MM.1S (cell line): ENCODE results near the gene VAC14.

Source experiments
- DNase-seq: peaks from one replicate; pipeline ENCODE4 v3.0.0-alpha.2; 2015
- H2AFZ ChIP-seq: fragments of 300-600 bp; sonication (generic); 2 replicates; pipeline ENCODE4 v1.6.0; 2016; ENCODE audit warnings: antibody characterized with exemption, low read length
- H3F3A ChIP-seq: fragments of 300-600 bp; sonication (generic); 2 replicates; pipeline ENCODE4 v1.6.1; 2016; ENCODE audit warnings: mild to moderate bottlenecking, antibody characterized with exemption, low read length, moderate library complexity, mixed read lengths; ENCODE audit not compliant: insufficient read depth
- H3K27ac ChIP-seq: fragments of 300-600 bp; sonication (generic); 2 replicates; pipeline ENCODE4 v1.5.1; 2016; ENCODE audit warnings: mild to moderate bottlenecking, low read length
- H3K27me3 ChIP-seq: fragments of 300-600 bp; sonication (generic); replicated peaks from 2 replicates; pipeline ENCODE4 v1.6.0; 2016; ENCODE audit warnings: low read length; ENCODE audit not compliant: insufficient read depth
- H3K36me3 ChIP-seq: fragments of 300-600 bp; sonication (generic); replicated peaks from 2 replicates; pipeline ENCODE4 v1.6.1; 2016; ENCODE audit warnings: mild to moderate bottlenecking, low read length, mixed read lengths; ENCODE audit not compliant: insufficient read depth
- H3K4me1 ChIP-seq: fragments of 300-600 bp; sonication (generic); 2 replicates; pipeline ENCODE4 v1.6.1; 2016; ENCODE audit warnings: low read length, mixed read lengths
- H3K4me2 ChIP-seq: fragments of 300-600 bp; sonication (generic); 2 replicates; pipeline ENCODE4 v1.6.0; 2016; ENCODE audit warnings: low read depth, low read length
- H3K4me3 ChIP-seq: fragments of 300-600 bp; sonication (generic); 2 replicates; pipeline ENCODE4 v1.5.1; 2016; ENCODE audit warnings: low read length, mixed read lengths
- H3K79me2 ChIP-seq: fragments of 300-600 bp; sonication (generic); 2 replicates; pipeline ENCODE4 v1.6.1; 2016; ENCODE audit warnings: mixed run types, low read length, mixed read lengths
- H3K9ac ChIP-seq: fragments of 300-600 bp; sonication (generic); 2 replicates; pipeline ENCODE4 v1.6.1; 2016; ENCODE audit warnings: low read length, mixed read lengths
- H3K9me2 ChIP-seq: fragments of 300-600 bp; sonication (generic); replicated peaks from 2 replicates; pipeline ENCODE4 v1.6.1; 2016; ENCODE audit warnings: mild to moderate bottlenecking, low read length, mixed read lengths; ENCODE audit not compliant: insufficient read depth
- H3K9me3 ChIP-seq: fragments of 300-600 bp; sonication (generic); replicated peaks from 2 replicates; pipeline ENCODE4 v1.6.1; 2016; ENCODE audit warnings: mild to moderate bottlenecking, low read length, mixed read lengths; ENCODE audit not compliant: insufficient read depth
- H4K20me1 ChIP-seq: fragments of 300-600 bp; sonication (generic); 2 replicates; pipeline ENCODE4 v1.6.1; 2016; ENCODE audit warnings: mild to moderate bottlenecking, low read length, moderate library complexity, mixed read lengths; ENCODE audit not compliant: insufficient read depth
- EZH2 ChIP-seq: fragments of 300-600 bp; sonication (generic); optimal IDR thresholded peaks from 2 replicates; pipeline ENCODE3; 2017; ENCODE audit warnings: low read depth, mild to moderate bottlenecking, antibody characterized with exemption, low read length, mixed read lengths
- EZH2phosphoT487 ChIP-seq: fragments of 300-600 bp; sonication (generic); IDR thresholded peaks from 2 replicates; pipeline ENCODE4 v1.6.1; 2018; ENCODE audit warnings: antibody characterized with exemption, low read length
- TF ChIP-seq, protein P1 (sequence below): fragments of 300-600 bp; sonication (generic); IDR thresholded peaks from 2 replicates; pipeline ENCODE4 v1.5.1; 2016; ENCODE audit warnings: antibody characterized with exemption, low read length, mixed read lengths

Gene VAC14

DNA sequence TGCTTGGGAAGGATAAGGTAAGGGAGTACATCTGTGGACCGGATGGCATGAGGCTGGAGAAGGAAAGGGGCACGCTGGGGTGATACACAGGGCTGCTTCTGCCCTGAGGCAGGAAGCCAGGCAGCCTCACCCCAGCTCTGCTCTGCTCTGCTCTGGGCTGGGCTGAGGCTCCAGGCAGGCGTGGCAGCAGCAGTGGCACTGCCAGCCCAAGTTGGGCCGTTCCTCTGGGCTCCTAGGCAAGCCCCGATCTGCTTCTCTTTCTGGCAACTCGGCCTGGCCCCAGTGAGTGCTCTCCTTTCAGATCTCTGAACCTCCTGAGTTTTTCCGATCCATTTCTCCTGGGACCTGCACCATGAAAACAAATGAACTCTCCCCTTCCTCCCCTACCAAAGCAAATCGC is 44.9 kb downstream of the VAC14 start:
- no peaks in the 10 kb centered on the region for H3K4me1 ChIP-seq
- H2AFZ ChIP-seq = no peak overlapping the region
- H3K27me3 ChIP-seq = no peaks in the 10 kb centered on the region
- H3K4me3 ChIP-seq = no peak overlapping the region
- H3K9me2 ChIP-seq = no peaks in the 10 kb centered on the region
- H3K9ac ChIP-seq = no peak overlapping the region
- 0 out of 2 replicates have a peak, but pooled peaks cover 3% of the 10 kb centered on the region for H3K36me3 ChIP-seq
- no peak for DNase-seq
- H3K27ac ChIP-seq = no peak overlapping the region
- H4K20me1 ChIP-seq = no peaks in the 10 kb centered on the region
- no peaks in the 10 kb centered on the region for H3K79me2 ChIP-seq
- TF ChIP-seq, protein P1, sequence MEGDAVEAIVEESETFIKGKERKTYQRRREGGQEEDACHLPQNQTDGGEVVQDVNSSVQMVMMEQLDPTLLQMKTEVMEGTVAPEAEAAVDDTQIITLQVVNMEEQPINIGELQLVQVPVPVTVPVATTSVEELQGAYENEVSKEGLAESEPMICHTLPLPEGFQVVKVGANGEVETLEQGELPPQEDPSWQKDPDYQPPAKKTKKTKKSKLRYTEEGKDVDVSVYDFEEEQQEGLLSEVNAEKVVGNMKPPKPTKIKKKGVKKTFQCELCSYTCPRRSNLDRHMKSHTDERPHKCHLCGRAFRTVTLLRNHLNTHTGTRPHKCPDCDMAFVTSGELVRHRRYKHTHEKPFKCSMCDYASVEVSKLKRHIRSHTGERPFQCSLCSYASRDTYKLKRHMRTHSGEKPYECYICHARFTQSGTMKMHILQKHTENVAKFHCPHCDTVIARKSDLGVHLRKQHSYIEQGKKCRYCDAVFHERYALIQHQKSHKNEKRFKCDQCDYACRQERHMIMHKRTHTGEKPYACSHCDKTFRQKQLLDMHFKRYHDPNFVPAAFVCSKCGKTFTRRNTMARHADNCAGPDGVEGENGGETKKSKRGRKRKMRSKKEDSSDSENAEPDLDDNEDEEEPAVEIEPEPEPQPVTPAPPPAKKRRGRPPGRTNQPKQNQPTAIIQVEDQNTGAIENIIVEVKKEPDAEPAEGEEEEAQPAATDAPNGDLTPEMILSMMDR = no peak
- TF ChIP-seq EZH2 (no peak), EZH2phosphoT487 (no peak)
- no peaks in the 10 kb centered on the region for H3K9me3 ChIP-seq
- no peaks in the 10 kb centered on the region for H3F3A ChIP-seq
- H3K4me2 ChIP-seq = no peak overlapping the region

DNA sequence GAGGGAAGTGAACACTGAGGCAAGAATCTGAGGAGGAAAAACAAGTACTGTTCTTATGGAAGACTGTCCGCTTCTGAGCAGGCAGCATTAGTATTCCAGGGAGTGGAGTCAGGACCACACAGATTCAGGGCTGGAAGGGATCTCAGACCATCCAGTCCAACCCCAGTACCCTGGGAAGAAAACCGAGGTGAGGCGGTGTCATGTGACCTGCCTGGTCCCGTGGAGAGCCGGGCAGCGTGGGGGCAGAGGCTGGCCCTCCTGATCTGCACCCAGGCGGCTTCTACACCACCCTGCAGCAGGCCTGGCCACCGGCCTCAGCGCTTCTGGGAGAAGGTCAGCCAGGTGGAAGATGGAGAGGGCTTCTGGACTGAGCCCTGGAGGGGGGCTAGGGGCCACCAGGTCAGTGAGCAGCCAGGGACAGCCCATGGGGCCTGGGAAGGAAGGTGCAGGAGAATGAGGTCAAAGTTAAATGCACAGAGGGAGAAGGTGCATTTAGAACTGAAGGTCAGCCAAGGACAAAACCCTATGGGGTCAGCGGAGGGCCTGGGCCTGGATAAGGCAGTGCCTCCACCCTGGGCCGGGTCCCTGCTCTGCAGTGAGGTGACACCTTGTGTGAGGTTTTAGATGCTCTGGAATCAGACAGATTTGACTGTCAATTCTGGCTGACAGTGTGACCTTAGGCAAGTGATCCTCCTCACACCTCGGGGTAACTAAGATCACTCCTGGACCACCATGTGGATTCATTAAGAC is 45.9 kb downstream of the VAC14 start:
- Histone ChIP-seq H3K4me3 (no peak overlapping the region), H3K79me2 (no peaks in the 10 kb centered on the region), H3F3A (no peaks in the 10 kb centered on the region), H3K36me3 (0 out of 2 replicates have a peak, but pooled peaks cover 3% of the 10 kb centered on the region), H3K27ac (no peak overlapping the region), H3K27me3 (no peaks in the 10 kb centered on the region), H3K9ac (no peak overlapping the region), H3K9me2 (no peaks in the 10 kb centered on the region), H3K4me1 (no peaks in the 10 kb centered on the region), H2AFZ (no peak overlapping the region), H3K4me2 (no peak overlapping the region), H4K20me1 (no peaks in the 10 kb centered on the region), H3K9me3 (no peaks in the 10 kb centered on the region)
- TF ChIP-seq, protein P1 = no peak
- no peak for TF ChIP-seq EZH2phosphoT487
- TF ChIP-seq EZH2 = no peak
- DNase-seq = no peak

DNA sequence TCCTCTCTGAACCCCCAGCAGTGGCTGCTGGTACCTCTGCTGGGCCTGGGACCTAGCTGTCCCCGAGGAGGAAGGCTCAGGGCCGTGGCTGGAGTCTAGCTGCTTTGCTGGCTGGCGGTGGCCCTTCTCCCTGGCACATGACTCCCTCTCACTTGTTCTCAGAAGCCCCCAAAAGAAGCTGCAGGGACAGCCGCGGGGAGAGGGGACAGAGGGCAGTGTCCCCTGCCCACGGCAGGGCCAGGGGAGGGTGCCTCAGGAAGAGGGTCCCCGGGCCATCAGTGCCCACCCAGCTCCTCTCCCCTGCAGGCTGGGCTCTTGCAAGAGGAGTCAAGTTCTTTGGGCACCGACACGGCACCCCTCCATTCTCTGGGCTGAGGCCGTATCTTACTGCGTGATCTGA is 46.6 kb downstream of the VAC14 start:
- no peak for DNase-seq
- Histone ChIP-seq H3K27ac (no peak overlapping the region), H3K4me1 (no peaks in the 10 kb centered on the region), H3K9me3 (no peaks in the 10 kb centered on the region), H4K20me1 (no peaks in the 10 kb centered on the region), H3F3A (no peaks in the 10 kb centered on the region), H3K4me3 (no peak overlapping the region), H3K9me2 (no peaks in the 10 kb centered on the region), H3K9ac (no peak overlapping the region), H3K4me2 (no peak overlapping the region), H2AFZ (no peak overlapping the region), H3K27me3 (no peaks in the 10 kb centered on the region), H3K79me2 (no peaks in the 10 kb centered on the region), H3K36me3 (0 out of 2 replicates have a peak, but pooled peaks cover 3% of the 10 kb centered on the region)
- TF ChIP-seq EZH2 (no peak), EZH2phosphoT487 (no peak)
- TF ChIP-seq, protein P1 = no peak
